GM18867 (cell line): Measurements from ENCODE around the gene MST1.

Experiments used
- ATAC-seq: cut with Tn5 transposase; IDR thresholded peaks from one replicate; pipeline ENCODE4 v1.9.1; 2021; ENCODE audit warnings: mild to moderate bottlenecking, moderate library complexity; ENCODE audit not compliant: unreplicated experiment

Gene MST1

DNA sequence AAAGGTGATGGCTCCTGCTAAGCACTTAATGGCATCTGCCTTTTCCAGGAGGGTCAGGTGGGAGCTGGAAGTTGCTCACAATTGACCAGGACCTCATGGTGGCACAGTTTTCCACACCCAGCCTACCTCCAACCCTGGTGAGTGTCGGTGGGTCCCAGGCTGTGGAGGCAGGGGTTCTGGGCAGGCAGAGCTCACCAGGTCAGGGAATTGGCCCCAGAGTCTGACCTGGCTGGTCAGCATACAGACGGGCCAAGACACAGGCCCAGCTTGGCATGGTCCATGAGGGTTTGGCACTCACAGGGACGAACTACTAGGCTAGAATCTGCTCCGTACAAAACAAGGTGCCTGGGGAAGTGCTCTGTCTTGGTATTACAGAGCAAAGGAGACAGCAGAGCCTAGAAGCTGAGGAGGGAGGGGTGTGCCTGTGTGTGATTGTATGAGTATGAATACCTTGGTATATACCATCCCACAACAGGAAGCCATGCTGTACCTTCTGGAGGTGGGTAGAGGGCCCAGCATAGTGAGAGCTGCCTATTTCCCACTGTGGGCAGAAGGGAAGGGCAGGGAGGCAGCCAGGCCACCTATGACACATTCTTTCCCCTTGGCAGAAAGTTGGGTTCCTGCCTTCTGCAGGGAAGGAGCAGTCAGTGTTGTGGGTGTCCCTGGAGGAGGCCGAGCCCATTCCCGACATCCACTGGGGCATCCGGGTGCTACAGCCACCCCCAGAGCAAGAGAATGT is 8.6 kb downstream of the MST1 start:
- ATAC-seq = no peak

DNA sequence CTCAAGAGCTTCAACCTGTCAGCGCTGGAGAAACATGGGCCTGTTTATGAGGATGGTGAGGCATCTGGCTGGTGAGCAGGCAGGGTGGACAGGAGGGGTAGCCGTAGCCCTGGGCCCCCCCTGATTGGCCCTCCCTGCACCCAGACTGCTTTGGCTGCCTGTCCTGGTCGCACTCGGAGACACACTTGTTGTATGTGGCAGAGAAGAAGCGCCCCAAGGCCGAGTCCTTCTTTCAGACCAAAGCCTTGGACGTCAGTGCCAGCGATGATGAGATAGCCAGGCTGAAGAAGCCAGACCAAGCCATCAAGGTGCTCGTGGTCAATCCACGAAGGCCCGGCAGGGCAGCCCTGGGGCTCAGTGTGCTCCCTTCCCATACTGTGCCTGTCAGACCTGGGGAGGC is 13.4 kb downstream of the MST1 start:
- ATAC-seq = no peak

DNA sequence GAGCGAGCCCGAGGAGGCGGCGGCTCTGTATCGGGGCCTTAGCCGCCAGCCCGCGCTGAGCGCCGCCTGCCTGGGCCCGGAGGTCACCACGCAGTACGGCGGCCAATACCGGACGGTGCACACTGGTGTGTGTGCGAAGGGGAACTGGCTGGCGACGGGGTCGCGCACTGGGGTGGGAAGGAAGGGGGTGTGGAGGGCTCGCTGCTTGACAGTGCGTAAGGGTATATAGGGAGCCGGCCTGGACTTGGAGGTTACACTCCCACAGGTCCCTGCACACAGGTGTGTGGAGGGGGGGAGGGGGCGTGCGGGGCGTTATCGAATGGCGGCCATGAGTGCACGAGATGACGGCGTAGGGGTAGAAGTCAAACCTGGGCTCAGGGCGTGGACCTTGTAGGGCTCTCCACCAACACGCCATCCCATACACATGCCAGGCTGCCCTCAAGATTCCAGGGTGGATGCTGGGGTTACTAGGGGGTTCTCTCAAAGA is 14.7 kb downstream of the MST1 start:
- ATAC-seq = peak; percentile 17

DNA sequence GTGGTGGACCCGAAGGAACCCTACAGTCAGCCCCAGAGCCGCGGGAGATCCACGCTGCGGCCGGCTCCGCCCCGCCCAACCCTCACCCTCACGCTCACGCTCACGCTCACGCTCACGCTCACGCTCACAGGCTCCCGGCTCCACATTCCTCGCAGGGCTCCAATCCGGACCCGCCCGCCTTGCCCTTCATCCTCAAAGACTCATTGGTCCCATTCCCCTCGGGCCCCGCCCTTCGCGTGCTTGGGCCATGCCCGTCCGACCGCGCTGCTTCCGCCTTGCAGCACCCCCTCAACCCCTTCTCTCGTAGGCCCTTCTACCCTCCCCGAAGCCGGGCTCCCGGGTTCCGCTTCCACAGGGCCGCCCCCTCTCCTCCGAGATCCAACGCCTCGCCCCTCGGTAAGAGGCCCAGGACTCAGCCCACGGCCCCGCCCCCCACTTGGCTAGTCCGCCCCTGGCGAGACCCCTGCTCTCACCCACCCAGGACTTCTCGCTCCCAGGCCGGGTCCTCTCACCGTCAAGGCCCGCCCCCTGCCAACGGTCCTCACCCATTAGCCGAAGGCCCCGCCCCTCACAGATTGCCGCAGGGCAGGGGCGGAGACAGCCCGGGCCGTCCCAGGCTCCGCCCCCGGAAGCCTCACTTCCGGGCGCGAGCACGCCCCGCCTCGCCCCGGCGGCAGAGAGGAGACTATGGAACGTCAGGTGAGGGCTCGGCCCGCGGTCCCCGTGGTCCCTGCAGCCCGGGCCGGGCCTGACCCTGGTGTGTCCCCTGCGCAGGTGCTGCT is 15.4 kb downstream of the MST1 start, which contains the start of gene APEH:
Gene APEH (plus strand): TSS at position 637 of the 782 bp plus-strand sequence. CDS start 51 bp downstream, at position 688.
- ATAC-seq = peak; percentile 79

DNA sequence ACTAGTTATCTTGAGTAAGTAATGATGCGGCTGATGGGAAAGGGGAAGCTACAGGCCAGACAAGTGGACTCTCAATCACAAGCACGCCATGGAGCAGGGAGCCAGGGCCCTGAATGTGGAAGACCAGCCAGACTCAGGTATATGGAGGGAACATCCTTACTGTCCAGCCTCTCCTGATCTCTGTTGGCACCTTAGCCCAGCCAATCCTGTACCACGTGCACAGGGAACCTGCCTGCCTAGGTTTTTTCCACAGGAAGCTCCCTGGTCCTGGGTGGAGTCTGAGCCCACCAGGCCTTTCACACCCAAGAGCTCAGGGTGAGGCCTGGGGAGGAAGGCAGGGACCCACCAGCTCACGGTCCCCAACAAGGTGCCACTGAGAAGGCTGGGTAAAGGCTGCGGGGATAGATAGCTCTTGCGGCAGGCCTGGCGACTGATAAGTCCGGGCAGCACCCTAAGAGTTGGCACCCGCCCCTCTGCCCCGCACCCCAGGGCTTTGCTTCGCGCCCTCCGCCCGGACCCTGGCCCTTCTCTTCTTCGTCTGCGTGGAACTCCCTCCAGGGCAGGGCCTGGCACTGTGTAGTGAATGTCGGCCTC is 16.1 kb downstream of the MST1 start:
- ATAC-seq = no peak

DNA sequence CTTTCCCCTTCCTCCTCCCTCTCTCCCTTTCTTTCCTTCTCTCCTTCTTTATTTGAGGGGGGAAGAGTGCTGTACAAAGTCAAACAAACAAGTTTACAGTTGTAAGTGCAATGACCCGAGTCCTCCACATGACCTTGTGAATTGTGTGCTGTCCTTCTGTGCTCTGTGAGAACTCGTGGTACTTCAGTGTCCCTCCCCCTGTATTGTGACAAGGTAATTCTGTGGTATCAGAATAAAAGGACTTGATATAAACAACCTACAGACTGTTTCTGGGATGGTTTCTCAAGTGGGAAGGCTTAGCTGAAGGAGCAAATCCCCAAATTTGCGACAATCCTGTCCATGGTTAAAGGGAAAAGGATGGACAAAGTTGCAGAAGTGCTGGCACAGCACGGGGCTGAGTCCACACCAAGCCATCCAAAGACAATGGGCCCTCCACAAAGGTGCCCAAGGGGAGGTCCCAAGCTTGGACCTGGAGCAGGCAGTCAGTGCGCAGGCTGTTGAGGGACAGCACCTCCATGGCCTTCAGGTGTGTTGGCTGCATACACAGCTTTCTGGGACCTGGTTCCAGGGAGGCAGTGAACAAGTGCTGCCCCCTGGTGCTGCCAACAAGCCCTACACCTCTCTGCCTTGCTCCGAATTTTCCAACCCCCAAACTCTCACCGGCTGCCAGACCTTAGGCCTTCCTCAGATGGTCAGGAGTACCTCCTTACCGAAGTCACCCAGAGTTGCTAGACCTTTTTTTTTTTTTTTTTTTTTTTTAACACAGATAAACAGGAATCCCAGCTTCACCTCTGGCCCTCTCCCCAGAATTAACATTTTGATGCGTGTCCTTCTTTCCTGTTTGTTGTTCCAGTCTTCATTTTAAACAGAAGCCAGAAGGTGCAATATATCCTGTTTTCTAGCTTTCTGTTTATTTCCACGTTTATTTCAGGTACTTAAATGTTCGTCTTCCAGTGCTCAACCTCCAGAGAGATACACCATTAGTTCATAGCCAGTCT is 17.7 kb downstream of the MST1 start:
- ATAC-seq = no peak

DNA sequence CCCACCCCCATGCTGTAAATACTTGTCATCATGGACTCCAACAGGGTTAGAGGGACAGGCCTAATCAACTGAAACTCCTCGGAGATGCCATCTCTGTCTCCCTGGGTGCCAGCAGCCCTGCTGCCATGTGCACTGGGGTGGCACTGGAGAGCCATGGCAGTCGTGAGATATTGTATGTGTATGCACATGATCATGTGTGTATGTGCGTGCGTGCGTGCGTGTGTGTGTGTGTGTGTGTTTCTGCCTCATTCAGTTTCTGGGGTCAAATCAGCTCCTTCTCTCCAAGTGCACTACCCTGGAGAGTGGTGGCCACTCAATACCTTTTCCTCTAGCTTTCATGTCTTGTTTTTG is 18.4 kb downstream of the MST1 start:
- ATAC-seq = no peak

DNA sequence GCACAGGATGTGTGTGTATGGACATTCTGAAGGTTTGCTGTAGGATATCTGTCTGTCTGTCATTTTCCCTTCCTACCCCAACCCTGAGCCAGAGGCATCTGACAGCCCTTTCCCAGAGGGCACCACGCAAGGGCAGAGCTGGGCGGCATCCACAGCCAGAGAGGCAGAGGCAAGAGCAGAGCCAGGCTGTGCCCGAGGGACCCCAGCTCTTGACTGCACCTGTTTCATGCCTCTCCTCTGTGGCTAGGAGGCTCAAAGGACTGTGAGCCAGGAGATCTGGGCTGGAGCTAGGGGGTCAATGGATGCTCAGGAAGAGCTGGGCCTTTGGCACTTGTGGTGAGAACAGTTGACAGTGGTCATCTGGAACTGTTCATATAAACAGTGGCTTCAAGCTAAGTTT is 19.9 kb downstream of the MST1 start:
- no peak for ATAC-seq

DNA sequence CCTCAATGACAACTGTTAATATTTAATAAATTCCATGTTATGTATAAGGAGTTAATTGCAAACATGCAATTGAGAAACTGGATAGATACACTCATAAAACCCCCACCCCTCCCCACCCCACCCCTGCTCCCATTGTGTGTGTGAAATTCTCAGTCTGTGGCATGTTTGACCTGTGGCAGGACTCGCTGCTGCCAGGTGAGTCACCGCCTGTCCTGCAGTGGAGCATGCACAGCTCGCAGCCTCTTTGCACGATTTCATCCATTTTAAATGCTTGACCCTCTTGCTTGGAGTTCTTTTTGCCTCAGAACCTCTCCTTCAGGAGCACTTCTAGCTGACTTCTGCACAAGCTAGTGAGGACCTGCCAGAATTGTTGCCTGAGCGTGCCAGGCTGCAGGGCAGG is 20.4 kb downstream of the MST1 start:
- no peak for ATAC-seq

DNA sequence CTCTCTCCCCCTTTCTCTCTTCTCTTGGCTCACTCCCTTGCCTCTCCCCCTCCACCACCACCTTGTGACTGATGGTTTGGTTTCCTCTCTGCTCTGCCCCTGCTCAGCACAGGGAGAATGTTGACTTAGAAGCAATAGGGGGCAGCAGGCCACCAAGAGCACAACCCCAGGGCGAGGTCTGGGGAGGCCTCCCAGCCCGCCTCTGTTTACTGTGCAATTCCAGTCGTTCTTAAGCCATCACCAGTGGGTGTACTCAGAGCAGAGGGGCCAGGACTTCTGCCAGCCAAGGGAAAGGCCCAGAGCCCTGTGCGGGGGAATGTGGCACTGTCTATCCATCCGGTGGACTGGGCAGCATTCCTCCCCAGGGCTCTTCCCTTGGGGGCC is 20.9 kb downstream of the MST1 start:
- no peak for ATAC-seq

DNA sequence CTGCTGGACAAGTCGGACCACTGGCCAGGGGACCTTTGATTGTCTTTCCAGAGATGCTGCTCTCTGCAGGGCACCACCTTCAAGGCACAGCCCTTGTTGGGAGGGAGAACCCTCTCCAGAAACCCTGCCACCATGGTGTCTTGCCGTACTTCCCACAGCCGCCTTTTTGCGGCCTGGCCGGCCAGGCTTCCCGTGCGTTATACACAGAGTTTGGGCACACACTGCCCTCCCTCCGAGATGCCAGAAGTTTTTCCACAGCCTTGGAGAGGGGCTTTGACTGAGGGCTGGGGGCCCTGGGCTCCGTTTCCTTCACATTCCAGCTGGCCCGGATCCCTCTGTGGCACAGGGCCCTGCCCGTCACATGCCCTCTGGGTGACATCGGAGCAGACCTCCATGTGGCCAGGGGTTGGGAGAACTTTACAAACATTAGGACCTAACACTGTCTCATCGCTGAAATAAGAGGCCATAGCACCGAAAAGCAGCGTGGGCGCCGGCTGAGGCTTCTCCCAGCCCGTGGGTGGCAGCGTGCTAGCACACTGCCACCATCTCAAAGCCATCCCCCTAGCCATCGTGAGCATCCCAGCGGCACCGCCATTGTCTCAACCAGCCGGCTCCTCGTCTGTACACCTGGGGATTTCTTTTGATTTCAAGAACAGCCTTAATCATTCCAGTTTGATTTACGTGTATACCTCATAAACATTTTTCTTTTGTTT is 21.4 kb downstream of the MST1 start:
- no peak for ATAC-seq

DNA sequence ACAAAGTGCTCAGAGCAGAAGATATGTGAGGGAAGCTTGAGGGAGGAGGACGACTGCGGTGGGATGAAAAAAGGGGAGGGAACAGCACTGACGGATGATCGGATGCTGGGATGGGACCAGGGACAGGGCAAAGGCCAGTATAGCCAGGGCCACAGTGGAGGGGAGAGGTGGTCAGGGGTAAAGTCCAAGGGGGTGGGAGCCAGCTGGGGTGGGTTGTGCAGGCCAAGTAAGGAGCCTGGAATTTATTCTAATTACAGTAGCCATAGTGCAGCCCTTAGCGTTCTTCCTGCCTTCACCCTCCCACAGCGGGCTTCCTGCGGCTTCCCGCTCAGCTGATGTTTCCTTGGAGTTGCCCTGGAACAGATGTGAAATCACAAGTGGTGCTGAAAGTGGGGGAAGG is 22.7 kb downstream of the MST1 start:
- no peak for ATAC-seq

DNA sequence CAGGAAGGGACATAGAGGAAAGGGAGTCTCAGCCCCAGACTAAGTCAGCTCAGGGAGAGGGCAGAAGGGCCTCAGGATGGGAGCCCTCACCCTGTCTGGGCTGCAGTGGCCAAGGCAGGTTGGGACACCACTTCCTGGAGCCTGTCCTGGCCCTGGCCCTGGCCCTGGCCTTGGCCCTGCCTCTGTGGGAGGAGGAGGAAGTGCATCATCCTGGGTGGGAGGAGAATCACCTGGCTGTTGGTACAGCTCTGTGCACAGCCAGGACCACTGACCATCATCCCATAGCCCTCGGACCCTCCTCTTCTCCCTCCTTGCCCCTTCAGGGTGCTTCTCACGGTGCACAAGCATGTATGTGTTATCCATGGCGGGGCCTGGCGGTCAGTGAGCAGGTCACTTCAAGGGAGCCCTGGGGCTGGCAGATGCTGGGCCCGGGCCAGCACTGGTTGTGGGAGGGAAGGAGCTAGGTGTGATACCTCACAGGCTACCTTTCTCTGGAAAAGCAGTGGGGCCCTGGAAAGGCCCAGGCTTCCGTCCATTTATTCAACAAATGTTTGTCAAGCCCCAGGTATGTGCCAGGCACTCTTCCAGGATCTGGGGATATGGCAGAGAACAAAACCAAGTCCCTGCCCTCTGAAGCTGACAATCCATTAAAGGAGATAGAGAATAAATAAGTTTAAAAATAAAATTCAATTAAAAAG is 23.3 kb downstream of the MST1 start:
- ATAC-seq = no peak

DNA sequence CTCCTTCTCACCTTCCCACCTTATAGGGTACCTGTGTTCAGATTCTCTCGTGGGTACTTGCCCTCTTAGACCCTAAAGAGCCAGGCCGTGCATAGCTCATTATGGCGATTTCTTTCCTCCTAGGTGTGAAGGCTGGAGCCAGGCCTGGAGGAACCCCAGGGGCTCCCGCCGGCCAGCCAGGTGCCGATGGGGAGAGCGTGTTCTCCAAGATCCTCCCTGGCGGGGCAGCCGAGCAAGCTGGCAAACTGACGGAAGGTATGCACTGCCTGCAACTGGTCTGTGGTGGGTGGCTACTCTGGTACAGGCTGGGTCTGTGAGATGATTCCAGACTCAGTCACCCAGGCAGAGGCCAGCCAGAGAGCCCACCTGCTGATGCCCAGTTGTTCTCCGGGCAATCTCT is 25.0 kb downstream of the MST1 start:
- no peak for ATAC-seq

DNA sequence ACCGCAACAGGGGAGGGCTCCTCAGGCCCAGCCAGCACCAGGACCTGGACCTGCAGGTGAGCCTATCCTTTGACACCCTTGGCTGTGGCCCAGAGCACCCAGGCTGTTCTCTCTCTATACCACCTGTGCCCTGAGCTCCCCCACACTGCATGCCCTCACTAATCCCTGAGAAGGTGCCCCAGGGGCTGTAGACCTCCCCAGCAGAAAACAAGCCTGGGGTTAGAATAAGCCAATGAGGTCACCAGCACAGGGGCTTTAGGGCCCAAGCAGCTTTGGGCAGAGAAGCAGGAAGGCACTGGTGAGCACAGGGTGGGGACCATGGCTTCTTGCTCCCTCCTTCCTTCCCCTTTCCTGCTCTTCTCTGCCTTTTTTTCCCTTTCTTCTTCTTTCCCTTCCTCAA is 25.4 kb downstream of the MST1 start:
- ATAC-seq = no peak

DNA sequence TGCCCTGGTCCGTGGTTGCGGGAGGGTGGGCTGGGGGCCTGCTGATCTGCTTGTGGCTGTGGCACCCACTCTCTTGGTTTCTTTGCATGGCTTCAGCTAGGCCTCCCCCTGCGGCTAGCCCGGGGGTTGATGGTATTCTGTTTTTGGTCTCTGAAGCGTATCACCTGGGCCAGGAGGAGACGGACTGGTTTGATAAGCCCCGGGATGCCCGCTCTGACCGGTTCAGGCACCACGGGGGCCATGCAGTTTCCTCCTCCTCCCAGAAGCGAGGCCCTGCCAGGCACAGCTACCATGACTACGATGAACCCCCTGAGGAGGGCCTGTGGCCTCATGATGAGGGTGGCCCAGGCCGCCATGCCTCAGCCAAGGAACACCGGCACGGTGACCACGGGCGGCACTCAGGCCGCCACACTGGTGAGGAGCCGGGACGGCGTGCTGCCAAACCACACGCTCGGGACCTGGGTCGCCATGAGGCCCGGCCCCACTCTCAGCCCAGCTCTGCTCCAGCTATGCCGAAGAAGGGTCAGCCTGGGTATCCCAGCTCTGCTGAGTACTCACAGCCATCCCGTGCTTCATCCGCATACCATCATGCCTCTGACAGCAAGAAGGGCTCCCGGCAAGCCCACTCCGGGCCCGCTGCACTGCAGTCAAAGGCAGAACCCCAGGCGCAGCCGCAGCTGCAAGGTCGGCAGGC is 26.4 kb downstream of the MST1 start:
- no peak for ATAC-seq

DNA sequence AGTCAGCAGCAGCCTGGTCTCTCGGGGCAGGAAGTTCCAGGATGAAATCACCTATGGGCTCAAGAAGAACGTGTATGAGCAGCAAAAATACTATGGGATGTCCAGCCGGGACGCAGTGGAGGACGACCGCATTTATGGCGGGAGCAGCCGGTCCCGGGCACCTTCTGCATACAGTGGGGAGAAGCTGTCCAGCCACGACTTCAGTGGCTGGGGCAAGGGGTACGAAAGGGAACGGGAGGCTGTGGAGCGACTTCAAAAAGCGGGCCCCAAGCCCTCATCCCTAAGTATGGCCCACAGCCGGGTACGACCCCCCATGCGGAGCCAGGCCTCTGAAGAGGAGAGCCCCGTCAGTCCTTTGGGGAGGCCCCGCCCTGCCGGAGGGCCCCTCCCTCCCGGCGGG is 27.3 kb downstream of the MST1 start:
- no peak for ATAC-seq

DNA sequence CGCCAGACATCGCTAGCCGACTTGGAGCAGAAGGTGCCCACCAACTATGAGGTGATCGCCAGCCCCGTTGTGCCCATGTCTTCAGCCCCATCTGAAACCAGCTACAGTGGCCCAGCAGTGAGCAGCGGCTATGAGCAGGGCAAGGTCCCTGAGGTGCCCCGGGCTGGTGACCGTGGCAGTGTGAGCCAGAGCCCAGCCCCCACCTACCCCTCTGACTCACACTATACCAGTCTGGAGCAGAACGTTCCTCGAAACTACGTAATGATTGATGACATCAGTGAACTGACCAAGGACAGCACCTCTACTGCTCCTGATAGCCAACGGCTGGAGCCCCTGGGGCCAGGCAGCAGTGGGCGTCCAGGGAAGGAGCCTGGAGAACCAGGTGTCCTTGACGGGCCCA is 28.0 kb downstream of the MST1 start:
- ATAC-seq = no peak

DNA sequence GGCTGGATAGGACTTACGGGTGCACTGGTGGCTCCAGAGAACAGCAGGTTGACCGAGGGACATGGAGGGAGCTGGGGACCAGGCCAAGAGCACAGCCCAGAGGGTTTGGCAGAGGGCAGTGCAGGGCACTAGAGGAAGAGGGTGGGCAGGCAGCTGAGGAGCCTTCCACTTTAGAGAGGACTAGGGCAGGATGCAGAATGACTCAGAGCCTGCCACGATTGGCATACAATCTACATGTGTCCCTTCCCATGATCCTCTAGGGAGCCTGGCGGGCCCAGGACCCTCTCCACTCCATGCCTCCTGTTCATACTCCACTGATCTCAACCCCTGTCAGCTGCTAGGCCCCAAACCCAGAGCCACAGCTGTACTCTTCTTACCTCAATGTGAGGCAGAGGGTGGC is 29.5 kb downstream of the MST1 start:
- ATAC-seq = no peak
